ENCODE measurements around the gene DPM2.

Gene DPM2

DNA sequence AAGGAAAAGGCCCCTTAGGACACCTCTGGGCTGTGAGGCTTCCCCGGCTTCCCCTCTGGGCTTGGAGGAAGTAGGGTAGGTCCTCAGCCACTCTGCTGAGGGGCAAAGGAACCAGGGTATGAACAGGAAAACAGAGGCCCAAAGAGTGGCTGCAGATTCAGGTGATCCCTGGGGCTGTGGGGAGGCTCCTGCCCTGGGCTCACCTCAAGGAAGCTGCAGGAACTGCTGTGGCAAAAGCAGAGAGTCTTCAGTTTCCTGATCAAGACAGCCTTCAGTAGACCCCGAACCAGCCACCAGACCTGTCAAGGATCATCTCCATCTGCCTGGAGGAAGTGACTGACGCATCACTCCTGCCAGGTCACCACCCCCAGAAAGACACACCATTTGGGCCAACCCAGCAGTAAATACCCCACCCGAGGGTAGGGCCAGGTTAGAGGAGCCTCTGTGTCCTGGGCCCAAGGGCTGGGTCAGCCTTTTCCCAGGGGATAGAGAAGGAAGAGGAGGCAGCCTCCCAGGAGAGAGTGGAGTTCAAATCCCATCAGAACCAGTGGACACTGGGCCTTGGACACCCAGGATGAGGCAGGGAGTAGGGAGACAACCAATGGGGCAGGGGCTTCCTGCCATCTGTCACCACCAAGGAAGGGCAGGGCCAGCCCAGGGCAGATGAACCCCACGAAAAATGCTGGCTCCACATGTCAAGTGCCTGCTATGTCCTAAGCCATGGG is 32.5 kb downstream of the DPM2 start:
- in situ Hi-C loops (cut with MboI; ENCODE audit: low sequenced_read_pairs) = no loop called here

DNA sequence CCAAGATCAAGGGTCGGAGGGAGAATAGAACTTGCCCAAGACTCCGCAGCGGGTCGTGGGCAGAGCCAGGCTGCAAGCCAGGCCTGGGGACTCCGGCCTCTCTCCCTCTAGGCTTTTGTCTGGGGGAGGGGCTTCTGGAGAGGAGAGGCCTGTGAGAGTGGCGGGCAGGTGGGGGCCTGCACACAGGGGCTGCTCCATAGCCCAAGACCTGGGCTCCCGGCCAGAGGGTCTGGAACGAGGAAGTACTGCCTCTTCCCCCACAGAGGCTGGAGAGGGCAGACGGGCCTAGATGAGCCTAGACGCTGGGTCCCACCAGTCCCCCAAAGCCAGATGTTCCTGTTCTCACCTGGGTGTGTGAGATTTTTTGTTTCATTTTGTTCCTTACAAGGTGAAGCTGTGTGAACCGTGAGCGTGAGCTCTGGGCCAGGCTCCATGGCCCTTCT is 33.1 kb downstream of the DPM2 start:
- in situ Hi-C loops (cut with MboI; ENCODE audit: low sequenced_read_pairs) = no loop called here

DNA sequence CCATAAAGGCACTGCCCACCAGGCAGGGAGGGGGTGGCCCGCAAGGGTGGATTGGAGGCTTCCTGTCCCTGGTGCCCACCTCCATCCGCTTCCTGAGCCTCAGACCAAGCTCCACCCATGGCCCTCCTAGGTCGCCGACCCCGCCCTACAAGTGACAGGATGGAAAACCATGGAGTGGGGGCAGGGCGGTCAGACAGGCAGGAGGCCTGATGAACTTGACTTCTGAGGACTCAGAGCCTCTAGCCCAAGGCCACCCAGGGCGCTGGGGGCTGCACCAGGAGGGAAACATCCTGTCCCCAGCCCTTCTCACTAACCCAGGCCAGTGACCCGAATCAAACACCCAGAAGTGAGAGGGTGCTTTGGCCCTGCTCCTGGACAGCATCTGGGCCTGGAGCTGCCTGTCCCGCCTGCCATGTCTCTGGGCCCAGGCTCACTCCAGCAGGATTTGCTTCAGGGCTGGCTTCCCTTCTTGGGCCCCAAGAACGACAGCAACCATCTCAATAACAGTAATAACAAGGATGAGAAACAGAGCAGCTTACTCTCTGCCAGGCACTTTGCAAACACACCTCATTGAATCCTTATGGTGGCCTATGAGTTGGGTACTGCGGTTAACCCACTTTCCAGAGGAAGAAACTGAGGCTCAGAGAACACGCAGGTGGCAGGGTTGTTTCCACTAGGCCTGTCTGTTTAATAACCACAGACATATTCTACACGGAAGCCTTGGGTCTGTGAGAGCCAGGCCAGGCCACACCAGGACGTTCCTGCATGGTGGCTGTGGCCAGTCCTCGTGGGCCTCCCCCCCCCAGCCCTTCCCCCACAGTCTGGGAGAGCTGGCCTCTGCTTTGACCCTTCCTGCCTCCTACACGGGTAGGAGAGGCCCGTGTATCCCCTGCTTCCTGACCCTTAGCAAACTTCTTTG is 33.8 kb downstream of the DPM2 start:
- in situ Hi-C loops (cut with MboI; ENCODE audit: low sequenced_read_pairs) = no loop called here

DNA sequence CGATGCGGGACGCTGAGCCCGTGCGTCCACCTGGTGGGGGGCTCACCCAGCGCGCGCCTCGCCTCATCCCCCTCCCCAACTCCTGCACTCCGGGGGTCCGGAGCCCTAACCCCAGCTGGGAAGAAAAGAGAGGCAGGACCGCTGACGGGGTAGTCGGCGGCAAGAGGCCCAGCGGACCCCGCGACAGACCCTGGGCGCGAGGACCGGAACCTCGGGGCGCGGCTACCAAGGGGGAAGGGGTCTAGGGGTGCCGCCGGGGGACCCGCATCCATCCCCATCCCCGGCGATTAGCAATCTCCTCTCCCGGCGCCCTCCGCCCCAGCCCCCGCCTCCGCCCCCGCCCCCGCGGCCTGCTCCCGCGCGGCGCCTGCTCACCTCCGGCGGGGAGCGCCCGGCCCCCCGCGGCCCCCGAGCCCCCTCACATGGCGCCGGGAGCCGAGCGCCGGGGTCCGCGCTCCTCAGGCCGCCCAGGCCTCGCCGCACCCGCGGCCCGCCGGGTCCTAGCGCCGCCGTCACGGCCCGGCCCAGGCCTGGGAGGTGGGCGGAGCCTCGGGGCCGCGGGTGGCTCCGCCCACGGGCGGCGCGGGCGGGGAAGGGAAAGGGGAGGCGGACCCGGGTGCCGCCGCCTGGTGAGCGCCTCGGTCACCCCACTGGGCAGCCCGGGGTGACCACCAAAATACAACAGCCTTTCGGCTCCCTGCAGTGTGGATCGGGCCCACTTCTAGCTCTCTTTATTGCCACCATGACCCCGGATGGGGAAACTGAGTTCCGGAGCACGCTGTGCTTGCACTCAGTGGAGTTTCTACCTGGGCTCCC is 38.3 kb downstream of the DPM2 start, which contains the start of gene ST6GALNAC6:
Gene ST6GALNAC6, minus strand, starts transcription at position 476 of the 816 bp plus-strand sequence. CDS start 1,622 bp downstream, outside the sequence.
- in situ Hi-C loops (cut with MboI; ENCODE audit: low sequenced_read_pairs) = no loop called here

DNA sequence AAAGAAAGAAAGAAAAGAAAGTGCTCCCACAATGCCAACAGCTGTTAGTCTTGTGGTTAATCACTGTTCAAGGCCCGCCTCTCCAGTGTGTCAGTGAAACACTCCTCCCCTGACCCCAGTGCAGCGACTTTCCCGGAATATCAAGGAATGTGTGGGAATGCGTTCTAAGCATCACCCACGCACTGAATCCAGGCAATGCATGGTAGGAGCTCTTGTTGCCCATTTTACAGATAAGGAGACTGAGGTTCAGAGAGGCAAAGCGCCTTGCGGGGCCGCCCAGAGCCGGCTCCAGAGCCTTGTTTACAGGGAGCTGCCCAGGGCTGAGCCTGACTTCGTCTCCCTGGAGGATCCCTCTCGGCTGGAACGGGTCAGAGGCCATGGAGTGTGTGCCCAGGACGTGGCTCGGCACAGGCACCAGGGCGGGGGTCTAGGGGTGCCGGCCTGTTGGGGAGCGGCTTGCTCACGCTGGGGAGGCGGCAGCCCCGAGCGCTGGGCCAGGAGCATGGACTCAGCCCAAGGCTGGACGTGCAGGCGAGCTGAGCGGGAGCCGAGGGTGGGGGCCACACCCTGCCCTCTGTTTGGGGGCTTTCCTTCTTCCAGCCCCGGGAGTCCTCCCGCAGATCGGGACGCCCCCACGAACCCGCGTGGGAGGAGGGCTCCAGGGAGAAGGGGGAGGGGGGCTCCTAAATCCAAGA is 39.1 kb downstream of the DPM2 start:
- in situ Hi-C loops (cut with MboI; ENCODE audit: low sequenced_read_pairs) = no loop called here

DNA sequence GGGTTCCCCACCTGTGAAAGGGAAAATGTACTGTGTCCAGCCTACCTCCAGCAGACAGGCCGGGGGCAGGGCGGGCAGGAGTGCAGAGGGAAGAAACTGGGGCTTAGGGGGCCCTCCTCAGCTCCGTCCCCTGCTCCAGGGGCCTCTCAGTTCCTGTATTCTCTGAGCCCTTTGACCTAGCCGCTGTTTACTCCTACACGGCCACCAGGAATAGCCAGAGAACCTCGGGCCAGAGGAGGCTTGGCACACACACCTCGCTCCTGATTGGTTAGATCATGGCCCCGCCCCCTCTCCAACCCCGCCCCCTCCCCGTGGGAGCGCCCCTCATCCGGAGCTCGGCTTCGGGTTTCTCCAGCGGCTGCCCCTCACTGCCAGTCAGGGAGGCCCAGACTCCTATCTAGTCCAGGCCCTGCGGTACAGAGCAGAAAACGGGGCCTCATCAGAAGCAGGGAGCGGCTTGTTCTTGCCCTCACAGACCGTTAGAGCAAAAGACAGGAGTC is 40.4 kb downstream of the DPM2 start:
- in situ Hi-C loops (cut with MboI; ENCODE audit: low sequenced_read_pairs) = no loop called here

DNA sequence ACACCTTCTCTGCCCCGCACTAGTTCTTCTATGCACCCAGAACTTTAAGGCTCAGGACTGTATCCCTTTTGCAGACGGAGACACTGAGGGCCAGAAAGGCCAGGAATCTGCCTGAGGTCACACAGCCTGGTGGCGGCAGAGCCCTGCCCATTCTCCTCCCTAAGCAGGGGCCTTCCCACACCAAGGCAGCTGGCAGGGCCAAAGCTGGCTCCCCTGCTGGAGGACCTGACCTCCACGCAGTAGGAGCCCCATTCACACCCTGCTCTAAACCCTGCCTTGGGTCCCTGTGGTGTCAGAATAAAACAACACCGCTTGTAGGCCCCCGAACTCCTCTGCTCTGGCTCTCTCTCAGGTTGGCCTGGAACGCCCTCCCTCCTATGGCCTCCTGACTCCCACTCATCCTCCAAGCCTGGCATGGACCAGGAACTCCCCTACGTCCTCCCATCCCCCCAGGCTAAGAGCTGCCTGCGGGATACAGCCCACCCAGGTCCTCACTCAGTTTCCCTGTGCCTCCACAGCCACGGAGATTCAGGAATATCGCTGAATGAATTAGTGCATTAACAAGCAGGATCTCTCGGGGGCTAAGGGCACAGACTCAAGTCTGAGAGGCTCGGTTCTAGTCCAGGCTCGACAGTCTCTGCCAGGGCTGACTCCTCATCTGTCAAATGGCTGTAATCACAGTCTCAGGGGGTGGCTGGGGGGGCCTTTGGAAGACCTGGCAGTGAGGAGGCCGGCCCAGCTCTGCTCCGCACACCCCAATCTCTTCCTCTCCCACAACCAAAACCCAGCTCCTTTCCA is 41.1 kb downstream of the DPM2 start:
- in situ Hi-C loops (cut with MboI; ENCODE audit: low sequenced_read_pairs) = no loop called here

- in situ Hi-C loops (cut with MboI; ENCODE audit: low sequenced_read_pairs) = no loop called here
Observed at GRCh38 chr9:127895811-127896210, 41.8 kb downstream of the DPM2 start.

DNA sequence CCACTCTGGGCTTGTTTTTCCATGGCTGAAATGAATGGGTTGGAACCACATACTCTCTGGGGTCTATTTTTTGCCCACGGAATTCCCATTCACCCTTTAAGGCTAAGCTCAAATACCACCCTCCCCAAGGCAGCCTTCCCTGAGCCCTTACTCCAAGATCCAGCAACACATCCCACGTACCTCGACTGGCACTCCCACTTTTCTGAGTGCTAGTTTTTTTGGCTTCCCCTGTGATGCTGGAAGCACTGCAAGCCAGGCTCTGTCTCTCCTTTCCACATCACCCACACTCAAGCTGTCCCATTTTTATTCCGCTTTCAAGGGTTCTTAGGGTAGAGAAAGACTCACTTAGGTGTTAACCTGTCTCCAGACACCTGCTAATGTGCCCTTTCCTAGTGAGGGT is 44.3 kb downstream of the DPM2 start:
- in situ Hi-C loops (cut with MboI; ENCODE audit: low sequenced_read_pairs) = no loop called here

DNA sequence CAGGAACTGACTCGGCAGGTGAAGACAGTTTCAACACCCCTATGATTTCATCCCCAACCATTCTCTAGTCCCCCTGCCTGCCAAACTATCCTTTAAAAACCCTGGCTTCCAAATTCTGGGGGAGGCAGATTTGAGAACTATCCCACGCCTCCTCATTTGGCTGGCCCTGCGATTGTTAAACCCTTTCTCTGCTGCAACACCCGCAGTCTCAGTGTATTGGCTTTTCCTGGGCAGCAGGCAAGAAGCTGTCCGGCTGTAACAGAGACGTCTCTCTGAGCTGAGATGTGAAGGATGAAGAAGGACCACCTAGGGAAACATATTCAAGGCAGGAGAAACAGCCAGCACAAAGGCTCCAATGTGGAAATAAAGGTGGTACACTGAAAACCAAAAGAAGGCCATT is 44.8 kb downstream of the DPM2 start:
- in situ Hi-C loops (cut with MboI; ENCODE audit: low sequenced_read_pairs) = no loop called here

- in situ Hi-C loops (cut with MboI; ENCODE audit: low sequenced_read_pairs) = no loop called here
Observed at GRCh38 chr9:127890053-127890452, 47.6 kb downstream of the DPM2 start.

DNA sequence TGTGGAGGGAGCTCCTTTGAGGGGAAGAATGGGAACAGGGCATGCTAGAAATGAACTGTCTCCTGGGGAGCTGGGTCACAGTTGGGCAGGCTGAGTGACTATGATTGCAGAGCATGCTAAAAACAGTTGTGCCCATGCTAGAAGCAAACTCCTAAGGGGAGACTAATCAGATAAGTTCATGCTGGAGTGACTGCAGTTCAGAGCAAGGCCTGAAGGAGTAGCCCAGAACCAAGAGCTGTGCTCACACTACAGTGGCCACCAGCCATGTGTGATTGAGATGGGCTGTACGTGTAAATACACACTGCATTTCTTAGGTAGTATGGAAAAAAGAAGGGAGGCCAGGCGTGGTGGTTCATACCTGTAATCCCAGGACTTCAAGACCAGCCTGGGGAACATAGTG is 49.9 kb downstream of the DPM2 start:
- in situ Hi-C loops (cut with MboI; ENCODE audit: low sequenced_read_pairs) = no loop called here

- in situ Hi-C loops (cut with MboI; ENCODE audit: low sequenced_read_pairs) = no loop called here
Observed at GRCh38 chr9:127886401-127886972, 51.2 kb downstream of the DPM2 start.

DNA sequence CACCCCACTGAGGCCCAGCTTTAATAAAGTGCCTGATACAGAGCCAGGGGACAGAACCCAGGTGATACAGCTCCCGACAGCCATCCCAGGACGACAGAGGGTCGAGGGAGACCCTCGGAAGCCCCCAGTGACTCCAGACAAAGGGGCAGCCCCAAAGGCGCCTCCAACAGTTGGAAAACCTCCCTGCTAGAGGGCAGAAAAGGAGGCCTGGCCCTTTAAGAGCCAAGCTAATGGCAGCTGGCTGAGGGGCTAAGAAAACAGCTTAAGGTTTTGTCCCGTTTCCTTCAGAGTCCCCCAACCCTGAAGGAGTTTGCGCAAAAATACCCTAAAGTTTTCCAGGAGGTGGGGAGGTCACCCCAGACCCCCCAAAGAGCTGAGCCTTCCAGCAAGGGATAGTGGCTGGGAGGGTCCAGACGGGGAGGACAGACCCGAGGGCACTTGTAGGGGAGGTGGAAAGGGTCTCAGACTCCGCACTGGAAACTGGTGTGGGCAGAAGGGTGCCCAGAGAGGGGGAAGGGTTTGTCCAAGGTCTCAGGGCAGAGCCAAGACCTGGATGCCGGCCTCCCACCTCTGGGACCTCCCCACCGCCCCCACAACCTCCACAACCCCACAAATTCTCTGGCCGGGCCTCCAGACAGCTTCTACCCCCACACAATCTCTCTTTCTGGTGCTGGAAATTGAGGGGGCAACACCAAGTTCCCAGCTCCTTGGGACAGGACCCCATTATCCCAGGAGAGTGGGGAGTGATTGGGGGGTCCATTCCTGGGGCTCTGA is 52.0 kb downstream of the DPM2 start:
- in situ Hi-C loops (cut with MboI; ENCODE audit: low sequenced_read_pairs) = no loop called here
